ENCODE data around the gene ABCG2.

The ABCG2 gene

GRCh38 chr4:88043001-88043400 lies 115.4 kb downstream of the ABCG2 start (continued):
- TF ChIP-seq ZNF157 (tag by site-specific recombination; IDR thresholded peaks at IDR 0.05) (no peak), TCF7L2 (IDR thresholded peaks at IDR 0.05; ENCODE audit: borderline replicate concordance, low read depth, low read length) (no peak), ZNF830 (tag by site-specific recombination; IDR thresholded peaks at IDR 0.05; ENCODE audit: low read depth) (no peak)

GRCh38 chr4:88041626-88042025 lies 116.8 kb downstream of the ABCG2 start:
- ChIA-PET CTCF (interaction anchor here (0.7 to 1.3 kb wide), 2 partner anchors 62 to 170 kb away, joined by 3 read pairs; no protein-coding TSS in a partner anchor), POLR2A (no interaction called here)
- no peak for TF ChIP-seq ZNF311 (tag by site-specific recombination; IDR thresholded peaks at IDR 0.05; ENCODE audit: borderline replicate concordance)
- no peak for TF ChIP-seq ZNF433 (tag by site-specific recombination; IDR thresholded peaks at IDR 0.05; ENCODE audit: low read depth)
- TF ChIP-seq ZNF214 (tag by site-specific recombination; IDR thresholded peaks at IDR 0.05; ENCODE audit: borderline replicate concordance), result no peak
- TF ChIP-seq ZNF184 (tag by site-specific recombination; IDR thresholded peaks at IDR 0.05), result no peak
- TF ChIP-seq ZNF521 (tag by site-specific recombination; IDR thresholded peaks at IDR 0.05), result no peak
- no peak for TF ChIP-seq ZNF785 (tag by site-specific recombination; IDR thresholded peaks at IDR 0.05)
- TF ChIP-seq ZNF248 (tag by site-specific recombination; IDR thresholded peaks at IDR 0.05), result no peak
- TF ChIP-seq REPIN1 (tag by site-specific recombination; IDR thresholded peaks at IDR 0.05; ENCODE audit: low read depth), result no peak
- TF ChIP-seq, protein P1, sequence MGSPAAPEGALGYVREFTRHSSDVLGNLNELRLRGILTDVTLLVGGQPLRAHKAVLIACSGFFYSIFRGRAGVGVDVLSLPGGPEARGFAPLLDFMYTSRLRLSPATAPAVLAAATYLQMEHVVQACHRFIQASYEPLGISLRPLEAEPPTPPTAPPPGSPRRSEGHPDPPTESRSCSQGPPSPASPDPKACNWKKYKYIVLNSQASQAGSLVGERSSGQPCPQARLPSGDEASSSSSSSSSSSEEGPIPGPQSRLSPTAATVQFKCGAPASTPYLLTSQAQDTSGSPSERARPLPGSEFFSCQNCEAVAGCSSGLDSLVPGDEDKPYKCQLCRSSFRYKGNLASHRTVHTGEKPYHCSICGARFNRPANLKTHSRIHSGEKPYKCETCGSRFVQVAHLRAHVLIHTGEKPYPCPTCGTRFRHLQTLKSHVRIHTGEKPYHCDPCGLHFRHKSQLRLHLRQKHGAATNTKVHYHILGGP (tag by site-specific recombination; IDR thresholded peaks at IDR 0.05), result no peak
- TF ChIP-seq ZNF571 (tag by site-specific recombination; IDR thresholded peaks at IDR 0.05), result no peak
- TF ChIP-seq, protein P2, sequence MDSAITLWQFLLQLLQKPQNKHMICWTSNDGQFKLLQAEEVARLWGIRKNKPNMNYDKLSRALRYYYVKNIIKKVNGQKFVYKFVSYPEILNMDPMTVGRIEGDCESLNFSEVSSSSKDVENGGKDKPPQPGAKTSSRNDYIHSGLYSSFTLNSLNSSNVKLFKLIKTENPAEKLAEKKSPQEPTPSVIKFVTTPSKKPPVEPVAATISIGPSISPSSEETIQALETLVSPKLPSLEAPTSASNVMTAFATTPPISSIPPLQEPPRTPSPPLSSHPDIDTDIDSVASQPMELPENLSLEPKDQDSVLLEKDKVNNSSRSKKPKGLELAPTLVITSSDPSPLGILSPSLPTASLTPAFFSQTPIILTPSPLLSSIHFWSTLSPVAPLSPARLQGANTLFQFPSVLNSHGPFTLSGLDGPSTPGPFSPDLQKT (IDR thresholded peaks at IDR 0.05; ENCODE audit: borderline replicate concordance, low read depth, low read length), result no peak
- no peak for TF ChIP-seq ZNF843 (tag by site-specific recombination; IDR thresholded peaks at IDR 0.05)
- TF ChIP-seq, protein P3, sequence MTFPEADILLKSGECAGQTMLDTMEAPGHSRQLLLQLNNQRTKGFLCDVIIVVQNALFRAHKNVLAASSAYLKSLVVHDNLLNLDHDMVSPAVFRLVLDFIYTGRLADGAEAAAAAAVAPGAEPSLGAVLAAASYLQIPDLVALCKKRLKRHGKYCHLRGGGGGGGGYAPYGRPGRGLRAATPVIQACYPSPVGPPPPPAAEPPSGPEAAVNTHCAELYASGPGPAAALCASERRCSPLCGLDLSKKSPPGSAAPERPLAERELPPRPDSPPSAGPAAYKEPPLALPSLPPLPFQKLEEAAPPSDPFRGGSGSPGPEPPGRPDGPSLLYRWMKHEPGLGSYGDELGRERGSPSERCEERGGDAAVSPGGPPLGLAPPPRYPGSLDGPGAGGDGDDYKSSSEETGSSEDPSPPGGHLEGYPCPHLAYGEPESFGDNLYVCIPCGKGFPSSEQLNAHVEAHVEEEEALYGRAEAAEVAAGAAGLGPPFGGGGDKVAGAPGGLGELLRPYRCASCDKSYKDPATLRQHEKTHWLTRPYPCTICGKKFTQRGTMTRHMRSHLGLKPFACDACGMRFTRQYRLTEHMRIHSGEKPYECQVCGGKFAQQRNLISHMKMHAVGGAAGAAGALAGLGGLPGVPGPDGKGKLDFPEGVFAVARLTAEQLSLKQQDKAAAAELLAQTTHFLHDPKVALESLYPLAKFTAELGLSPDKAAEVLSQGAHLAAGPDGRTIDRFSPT (tag by site-specific recombination; IDR thresholded peaks at IDR 0.05), result no peak
- TF ChIP-seq ZNF350 (tag by site-specific recombination; IDR thresholded peaks at IDR 0.05), result no peak
- no peak for TF ChIP-seq IKZF3 (tag by site-specific recombination; IDR thresholded peaks at IDR 0.05)
- TF ChIP-seq ZNF585B (tag by site-specific recombination; IDR thresholded peaks at IDR 0.05), result no peak
- peaks cover 23 to 100% of the 10 kb centered on the region in 2 experiments for H3K36me3 ChIP-seq (ENCODE audit: control insufficient read depth in 2 of 2, insufficient read depth in 1 of 2, low read length in 2 of 2)
- no peak overlapping the region for H3K4me3 ChIP-seq (ENCODE audit: low read depth, low read length)
- no peaks in the 10 kb centered on the region for H3K4me1 ChIP-seq (ENCODE audit: control insufficient read depth, insufficient read depth, low read length)
- no peak overlapping the region for H3K27ac ChIP-seq (ENCODE audit: extremely low read depth, low read depth, low read length)
- no peaks in the 10 kb centered on the region for H3K9me3 ChIP-seq (ENCODE audit: control insufficient read depth, insufficient read depth, low read depth, low read length)

GRCh38 chr4:88040707-88041106 lies 117.7 kb downstream of the ABCG2 start:
- H3K4me1 ChIP-seq (ENCODE audit: control insufficient read depth, insufficient read depth, low read length), result no peaks in the 10 kb centered on the region
- ChIA-PET CTCF (interaction anchor here (1.3 kb wide), 1 partner anchor 171 kb away, joined by 3 read pairs; no protein-coding TSS in a partner anchor), POLR2A (no interaction called here)
- H3K36me3 ChIP-seq (ENCODE audit: control insufficient read depth in 2 of 2, insufficient read depth in 1 of 2, low read length in 2 of 2), result peaks cover 25 to 100% of the 10 kb centered on the region in 2 experiments
- H3K9me3 ChIP-seq (ENCODE audit: control insufficient read depth, insufficient read depth, low read depth, low read length), result no peaks in the 10 kb centered on the region
- no peak overlapping the region for H3K4me3 ChIP-seq (ENCODE audit: low read depth, low read length)
- H3K27ac ChIP-seq (ENCODE audit: extremely low read depth, low read depth, low read length), result no peak overlapping the region
- TF ChIP-seq ZIC2 (tag by site-specific recombination; IDR thresholded peaks at IDR 0.05) (no peak), ZNF777 (tag by site-specific recombination; IDR thresholded peaks at IDR 0.05; ENCODE audit: borderline replicate concordance) (no peak), ZNF311 (tag by site-specific recombination; IDR thresholded peaks at IDR 0.05; ENCODE audit: borderline replicate concordance) (no peak)
- TF ChIP-seq, protein P4, sequence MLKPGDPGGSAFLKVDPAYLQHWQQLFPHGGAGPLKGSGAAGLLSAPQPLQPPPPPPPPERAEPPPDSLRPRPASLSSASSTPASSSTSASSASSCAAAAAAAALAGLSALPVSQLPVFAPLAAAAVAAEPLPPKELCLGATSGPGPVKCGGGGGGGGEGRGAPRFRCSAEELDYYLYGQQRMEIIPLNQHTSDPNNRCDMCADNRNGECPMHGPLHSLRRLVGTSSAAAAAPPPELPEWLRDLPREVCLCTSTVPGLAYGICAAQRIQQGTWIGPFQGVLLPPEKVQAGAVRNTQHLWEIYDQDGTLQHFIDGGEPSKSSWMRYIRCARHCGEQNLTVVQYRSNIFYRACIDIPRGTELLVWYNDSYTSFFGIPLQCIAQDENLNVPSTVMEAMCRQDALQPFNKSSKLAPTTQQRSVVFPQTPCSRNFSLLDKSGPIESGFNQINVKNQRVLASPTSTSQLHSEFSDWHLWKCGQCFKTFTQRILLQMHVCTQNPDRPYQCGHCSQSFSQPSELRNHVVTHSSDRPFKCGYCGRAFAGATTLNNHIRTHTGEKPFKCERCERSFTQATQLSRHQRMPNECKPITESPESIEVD (tag by site-specific recombination; IDR thresholded peaks at IDR 0.05), result no peak
- TF ChIP-seq, protein P5, sequence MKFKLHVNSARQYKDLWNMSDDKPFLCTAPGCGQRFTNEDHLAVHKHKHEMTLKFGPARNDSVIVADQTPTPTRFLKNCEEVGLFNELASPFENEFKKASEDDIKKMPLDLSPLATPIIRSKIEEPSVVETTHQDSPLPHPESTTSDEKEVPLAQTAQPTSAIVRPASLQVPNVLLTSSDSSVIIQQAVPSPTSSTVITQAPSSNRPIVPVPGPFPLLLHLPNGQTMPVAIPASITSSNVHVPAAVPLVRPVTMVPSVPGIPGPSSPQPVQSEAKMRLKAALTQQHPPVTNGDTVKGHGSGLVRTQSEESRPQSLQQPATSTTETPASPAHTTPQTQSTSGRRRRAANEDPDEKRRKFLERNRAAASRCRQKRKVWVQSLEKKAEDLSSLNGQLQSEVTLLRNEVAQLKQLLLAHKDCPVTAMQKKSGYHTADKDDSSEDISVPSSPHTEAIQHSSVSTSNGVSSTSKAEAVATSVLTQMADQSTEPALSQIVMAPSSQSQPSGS (tag by site-specific recombination; IDR thresholded peaks at IDR 0.05; ENCODE audit: low read depth), result no peak
